HL-60 (cell line): ENCODE results near the gene TMF1.

Source experiments
- CTCF ChIP-seq: IDR thresholded peaks from one replicate; pipeline ENCODE4 v1.5.1; 2011; ENCODE audit warnings: low read length, control low read depth, inconsistent platforms; ENCODE audit not compliant: insufficient read depth
- POLR2AphosphoS5 ChIP-seq: IDR thresholded peaks from 2 replicates; pipeline ENCODE4 v1.6.1; 2012; ENCODE audit warnings: low read depth
- TF ChIP-seq, protein P1 (sequence below): IDR thresholded peaks from 2 replicates; pipeline ENCODE4 v1.6.1; 2012; ENCODE audit warnings: low read depth; ENCODE audit not compliant: insufficient replicate concordance

DNA sequence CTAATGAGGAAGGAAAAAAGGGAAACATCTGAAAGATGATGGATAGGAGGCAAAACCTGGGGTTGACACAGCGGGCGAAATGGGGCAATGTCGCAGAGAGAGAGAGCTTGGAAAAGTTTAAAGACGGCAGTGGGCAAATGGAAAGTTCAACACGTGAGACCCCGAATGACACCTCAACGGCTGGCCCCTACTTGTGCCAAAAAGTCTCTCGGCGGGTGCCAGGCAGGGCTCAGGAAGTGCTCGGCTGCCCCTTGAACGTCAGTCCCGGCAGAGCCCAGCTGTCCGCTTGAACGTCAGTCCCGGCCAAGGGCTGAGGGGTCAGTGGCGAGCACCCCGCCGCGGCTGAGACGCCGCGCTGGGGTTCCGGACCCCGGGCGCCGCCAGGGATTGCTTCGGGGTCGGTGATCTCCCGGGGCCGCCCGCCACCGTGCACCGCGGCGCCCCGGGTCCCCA lies 39.3 kb downstream of the TMF1 start:
- TF ChIP-seq POLR2AphosphoS5 (no peak), CTCF (no peak)
- TF ChIP-seq, protein P1, sequence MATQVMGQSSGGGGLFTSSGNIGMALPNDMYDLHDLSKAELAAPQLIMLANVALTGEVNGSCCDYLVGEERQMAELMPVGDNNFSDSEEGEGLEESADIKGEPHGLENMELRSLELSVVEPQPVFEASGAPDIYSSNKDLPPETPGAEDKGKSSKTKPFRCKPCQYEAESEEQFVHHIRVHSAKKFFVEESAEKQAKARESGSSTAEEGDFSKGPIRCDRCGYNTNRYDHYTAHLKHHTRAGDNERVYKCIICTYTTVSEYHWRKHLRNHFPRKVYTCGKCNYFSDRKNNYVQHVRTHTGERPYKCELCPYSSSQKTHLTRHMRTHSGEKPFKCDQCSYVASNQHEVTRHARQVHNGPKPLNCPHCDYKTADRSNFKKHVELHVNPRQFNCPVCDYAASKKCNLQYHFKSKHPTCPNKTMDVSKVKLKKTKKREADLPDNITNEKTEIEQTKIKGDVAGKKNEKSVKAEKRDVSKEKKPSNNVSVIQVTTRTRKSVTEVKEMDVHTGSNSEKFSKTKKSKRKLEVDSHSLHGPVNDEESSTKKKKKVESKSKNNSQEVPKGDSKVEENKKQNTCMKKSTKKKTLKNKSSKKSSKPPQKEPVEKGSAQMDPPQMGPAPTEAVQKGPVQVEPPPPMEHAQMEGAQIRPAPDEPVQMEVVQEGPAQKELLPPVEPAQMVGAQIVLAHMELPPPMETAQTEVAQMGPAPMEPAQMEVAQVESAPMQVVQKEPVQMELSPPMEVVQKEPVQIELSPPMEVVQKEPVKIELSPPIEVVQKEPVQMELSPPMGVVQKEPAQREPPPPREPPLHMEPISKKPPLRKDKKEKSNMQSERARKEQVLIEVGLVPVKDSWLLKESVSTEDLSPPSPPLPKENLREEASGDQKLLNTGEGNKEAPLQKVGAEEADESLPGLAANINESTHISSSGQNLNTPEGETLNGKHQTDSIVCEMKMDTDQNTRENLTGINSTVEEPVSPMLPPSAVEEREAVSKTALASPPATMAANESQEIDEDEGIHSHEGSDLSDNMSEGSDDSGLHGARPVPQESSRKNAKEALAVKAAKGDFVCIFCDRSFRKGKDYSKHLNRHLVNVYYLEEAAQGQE: no peak
